ENCODE measurements around the gene VPS13D.

The VPS13D gene

GRCh38 chr1:12415038-12415466 is 185.2 kb downstream of the VPS13D start:
- DNase-seq (ENCODE audit: low read depth): no peak
- H3K4me3 ChIP-seq (ENCODE audit: low read length): no peak overlapping the region
- TF ChIP-seq CTCF (conservative IDR thresholded peaks at IDR 0.05; ENCODE audit: low read length): no peak

- no peak for TF ChIP-seq CTCF (conservative IDR thresholded peaks at IDR 0.05; ENCODE audit: low read length)
- no peak overlapping the region for H3K4me3 ChIP-seq (ENCODE audit: low read length)
- no peak for DNase-seq (ENCODE audit: low read depth)
These were observed 186.3 kb downstream of the VPS13D start for GRCh38 chr1:12416101-12416500.

- no peak for DNase-seq (ENCODE audit: low read depth)
- H3K4me3 ChIP-seq (ENCODE audit: low read length): no peak overlapping the region
- TF ChIP-seq CTCF (conservative IDR thresholded peaks at IDR 0.05; ENCODE audit: low read length): no peak
These were observed 186.9 kb downstream of the VPS13D start for GRCh38 chr1:12416744-12417143.

GRCh38 chr1:12417389-12417788 is 187.6 kb downstream of the VPS13D start:
- no peak for DNase-seq (ENCODE audit: low read depth)
- no peak for TF ChIP-seq CTCF (conservative IDR thresholded peaks at IDR 0.05; ENCODE audit: low read length)

GRCh38 chr1:12420171-12420570 is 190.3 kb downstream of the VPS13D start:
- H3K4me3 ChIP-seq (ENCODE audit: low read length): no peak overlapping the region
- DNase-seq (ENCODE audit: low read depth): no peak
- no peak for TF ChIP-seq CTCF (conservative IDR thresholded peaks at IDR 0.05; ENCODE audit: low read length)

More at GRCh38 chr1:12417389-12417788, 187.6 kb downstream of the VPS13D start:
- no peak overlapping the region for H3K4me3 ChIP-seq (ENCODE audit: low read length)

- no peak overlapping the region for H3K4me3 ChIP-seq (ENCODE audit: low read length)
- no peak for TF ChIP-seq CTCF (conservative IDR thresholded peaks at IDR 0.05; ENCODE audit: low read length)
- DNase-seq (ENCODE audit: low read depth): no peak
These were observed 192.7 kb downstream of the VPS13D start for GRCh38 chr1:12422488-12422887.

- TF ChIP-seq CTCF (conservative IDR thresholded peaks at IDR 0.05; ENCODE audit: low read length): no peak
- DNase-seq (ENCODE audit: low read depth): peak; percentile 70
- no peak overlapping the region for H3K4me3 ChIP-seq (ENCODE audit: low read length)
These were observed 194.3 kb downstream of the VPS13D start for GRCh38 chr1:12424087-12424529.

All from AG10803 (cell line).